ENCODE measurements around the gene ANKRD13A.
"Not testable (repeated sequence)": the region's sequence is repeated elsewhere in the genome, so short reads cannot be mapped to it uniquely, and the experiment has no call there.

- TF ChIP-seq CTCF, POLR2A (IDR thresholded peaks at IDR 0.05): not testable (repeated sequence)
Measured at GRCh38 chr12:110049034-110049433, 49.8 kb downstream of the ANKRD13A start.
